ENCODE results near the gene ADCY6. TPM values are rescaled to one million over a fixed set of nuclear protein-coding genes. Genes with fewer than 3 reads are reported as not detected.
A peak's percentile ranks its signal among the peaks of the same experiment; 100 is the strongest.

ADCY6 gene
- total RNA-seq, 2 donors from 2014 or later = 84.7 to 121 TPM

DNA sequence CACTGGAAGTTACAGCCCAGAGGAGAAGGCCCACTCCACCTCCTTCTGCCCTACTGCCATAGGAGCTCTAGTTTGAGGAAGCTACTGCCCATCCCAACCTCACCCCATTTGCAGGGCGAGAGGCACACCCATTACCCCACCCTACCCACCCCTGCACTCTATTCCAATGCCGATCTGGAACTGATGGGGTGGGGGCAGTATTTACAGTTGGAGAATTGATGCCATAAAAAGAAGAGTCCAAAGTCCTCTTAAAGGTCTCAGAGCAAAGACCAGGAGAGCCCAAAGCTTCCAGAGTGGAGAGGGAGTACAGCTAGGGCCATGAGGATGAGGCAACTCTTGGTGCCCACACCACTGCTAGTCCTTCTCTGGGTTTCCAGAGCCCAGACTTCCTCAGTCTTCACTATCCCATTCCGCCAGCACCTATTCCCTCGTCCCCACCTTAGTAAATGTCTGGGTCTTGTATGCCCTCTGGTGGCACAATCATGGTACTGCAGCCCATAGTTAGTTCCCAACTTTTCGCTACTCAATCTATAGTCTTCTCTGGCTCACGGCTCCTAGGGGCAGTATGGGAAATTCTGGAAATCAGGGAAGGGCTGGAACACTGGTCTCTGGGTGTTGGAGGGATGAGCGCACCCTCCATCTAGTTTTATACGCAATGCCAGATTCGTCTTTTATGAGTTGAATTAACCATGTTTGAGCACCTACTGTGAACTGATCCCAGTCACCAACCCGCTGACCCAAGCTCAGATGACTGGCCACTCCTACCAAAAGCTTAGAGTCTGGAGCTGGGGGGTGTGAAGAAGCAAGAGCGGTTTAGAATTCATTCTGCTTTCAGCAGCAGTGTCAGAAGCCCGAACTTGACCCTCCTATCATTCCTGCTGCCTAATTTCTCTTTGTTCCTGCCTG is 6.9 kb upstream of the ADCY6 start:
- H3K4me3 ChIP-seq = no peak overlapping the region
- H3K9me3 ChIP-seq = no peaks in the 10 kb centered on the region
- TF ChIP-seq, protein P1, sequence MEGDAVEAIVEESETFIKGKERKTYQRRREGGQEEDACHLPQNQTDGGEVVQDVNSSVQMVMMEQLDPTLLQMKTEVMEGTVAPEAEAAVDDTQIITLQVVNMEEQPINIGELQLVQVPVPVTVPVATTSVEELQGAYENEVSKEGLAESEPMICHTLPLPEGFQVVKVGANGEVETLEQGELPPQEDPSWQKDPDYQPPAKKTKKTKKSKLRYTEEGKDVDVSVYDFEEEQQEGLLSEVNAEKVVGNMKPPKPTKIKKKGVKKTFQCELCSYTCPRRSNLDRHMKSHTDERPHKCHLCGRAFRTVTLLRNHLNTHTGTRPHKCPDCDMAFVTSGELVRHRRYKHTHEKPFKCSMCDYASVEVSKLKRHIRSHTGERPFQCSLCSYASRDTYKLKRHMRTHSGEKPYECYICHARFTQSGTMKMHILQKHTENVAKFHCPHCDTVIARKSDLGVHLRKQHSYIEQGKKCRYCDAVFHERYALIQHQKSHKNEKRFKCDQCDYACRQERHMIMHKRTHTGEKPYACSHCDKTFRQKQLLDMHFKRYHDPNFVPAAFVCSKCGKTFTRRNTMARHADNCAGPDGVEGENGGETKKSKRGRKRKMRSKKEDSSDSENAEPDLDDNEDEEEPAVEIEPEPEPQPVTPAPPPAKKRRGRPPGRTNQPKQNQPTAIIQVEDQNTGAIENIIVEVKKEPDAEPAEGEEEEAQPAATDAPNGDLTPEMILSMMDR (IDR thresholded peaks at IDR 0.05) = peak; percentile 94
- peak overlapping the region in 1 of 2 donors; percentile 60 for H3K9ac ChIP-seq (ENCODE audit: low read depth in 2 of 2, low read length in 2 of 2)
- peak; percentile 87 for DNase-seq
- no peaks in the 10 kb centered on the region for H3K27me3 ChIP-seq
- intact Hi-C loops (cut with DNase I) = loop anchor here (2.0 kb wide), 1 partner anchor 43 kb away; no protein-coding TSS in a partner anchor
- peaks cover 16% of the 10 kb centered on the region for H3K4me1 ChIP-seq
- no peaks in the 10 kb centered on the region for H3K36me3 ChIP-seq
- peak overlapping the region; percentile 70 for H3K27ac ChIP-seq

DNA sequence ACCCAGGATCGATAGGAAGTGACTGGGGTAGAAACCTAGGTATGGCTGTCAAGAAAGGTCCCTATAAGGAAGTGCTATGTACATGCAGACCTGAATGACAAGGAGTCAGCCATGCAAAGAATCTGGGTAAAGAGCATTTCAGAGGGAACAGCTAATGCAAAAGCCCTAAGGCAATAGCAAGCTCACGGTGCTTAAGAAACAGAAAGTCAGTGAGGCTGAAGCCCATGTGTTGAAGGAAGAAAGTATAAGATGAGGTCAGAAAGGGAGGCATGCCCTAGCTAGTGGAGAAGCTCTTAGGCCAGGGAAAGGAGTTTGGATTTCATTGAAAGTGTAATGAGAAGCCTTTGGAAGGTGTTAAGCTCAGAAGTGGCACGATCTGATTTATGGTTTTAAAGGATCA is 6.0 kb upstream of the ADCY6 start:
- no peak overlapping the region for H3K4me3 ChIP-seq
- DNase-seq = no peak
- H3K27ac ChIP-seq = peak overlapping the region; percentile 70
- intact Hi-C loops (cut with DNase I) = no loop called here
- no peaks in the 10 kb centered on the region for H3K27me3 ChIP-seq
- H3K9me3 ChIP-seq = no peaks in the 10 kb centered on the region
- H3K9ac ChIP-seq (ENCODE audit: low read depth in 2 of 2, low read length in 2 of 2) = peak overlapping the region in 1 of 2 donors; percentile 60
- TF ChIP-seq, protein P1 (IDR thresholded peaks at IDR 0.05) = no peak
- H3K4me1 ChIP-seq = peaks cover 16% of the 10 kb centered on the region
- no peaks in the 10 kb centered on the region for H3K36me3 ChIP-seq

DNA sequence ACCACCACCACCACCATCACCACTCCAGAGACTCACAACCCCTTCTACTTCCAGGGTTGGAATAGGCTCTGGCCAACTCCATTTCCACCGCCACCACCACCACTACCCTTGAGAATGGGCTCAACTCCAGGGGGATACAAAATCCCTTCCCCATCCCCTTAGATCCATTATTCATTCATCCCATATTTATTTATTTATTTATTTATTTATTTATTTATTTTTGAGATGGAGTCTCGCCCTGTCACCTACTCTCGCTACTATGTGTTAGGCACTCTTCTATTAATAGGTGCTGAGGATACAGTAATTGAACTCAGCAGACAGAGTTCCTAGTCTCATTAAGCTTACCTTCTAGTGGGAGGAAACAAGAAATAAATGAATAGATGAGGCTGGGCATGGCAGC is 4.8 kb upstream of the ADCY6 start:
- Histone ChIP-seq H3K36me3 (no peaks in the 10 kb centered on the region), H3K4me1 (peaks cover 16% of the 10 kb centered on the region), H3K4me3 (no peak overlapping the region), H3K9ac (ENCODE audit: low read depth in 2 of 2, low read length in 2 of 2) (no peak overlapping the region), H3K9me3 (no peaks in the 10 kb centered on the region), H3K27me3 (no peaks in the 10 kb centered on the region), H3K27ac (peak overlapping the region; percentile 70)
- TF ChIP-seq, protein P1 (IDR thresholded peaks at IDR 0.05) = no peak
- intact Hi-C loops (cut with DNase I) = no loop called here
- no peak for DNase-seq

DNA sequence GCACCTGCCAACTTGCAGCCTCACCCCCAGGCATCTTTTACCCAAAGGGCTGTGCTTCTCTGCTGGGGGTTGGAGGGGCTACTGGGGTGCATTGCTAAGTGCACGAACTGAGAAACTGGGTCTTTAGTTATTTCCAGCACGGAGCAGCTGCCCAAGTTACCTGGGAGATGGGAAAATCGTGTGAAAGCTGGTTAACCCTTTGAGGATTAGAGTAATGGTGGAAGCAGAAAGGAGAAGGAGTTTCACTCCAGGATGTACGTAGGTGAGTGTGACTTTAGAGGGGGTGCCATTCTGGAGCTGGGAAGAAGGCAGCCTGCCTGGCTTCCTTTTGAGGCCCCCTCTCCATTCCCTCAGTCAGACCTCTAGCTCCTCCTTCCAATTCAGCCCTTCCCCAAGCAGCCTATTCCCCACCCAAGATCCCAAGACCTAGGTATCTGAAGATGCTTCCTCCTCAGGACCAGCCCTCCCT is 1.0 kb upstream of the ADCY6 start:
- H3K27ac ChIP-seq = peak overlapping the region; percentile 83
- H3K4me3 ChIP-seq = peak overlapping the region; percentile 75
- intact Hi-C loops (cut with DNase I) = no loop called here
- H3K36me3 ChIP-seq = no peaks in the 10 kb centered on the region
- peaks cover 16% of the 10 kb centered on the region for H3K4me1 ChIP-seq
- TF ChIP-seq, protein P1 (IDR thresholded peaks at IDR 0.05) = no peak
- peak overlapping the region in 1 of 2 donors; percentile 82 for H3K9ac ChIP-seq (ENCODE audit: low read depth in 2 of 2, low read length in 2 of 2)
- H3K9me3 ChIP-seq = no peaks in the 10 kb centered on the region
- H3K27me3 ChIP-seq = no peaks in the 10 kb centered on the region
- DNase-seq = peak; percentile 45

DNA sequence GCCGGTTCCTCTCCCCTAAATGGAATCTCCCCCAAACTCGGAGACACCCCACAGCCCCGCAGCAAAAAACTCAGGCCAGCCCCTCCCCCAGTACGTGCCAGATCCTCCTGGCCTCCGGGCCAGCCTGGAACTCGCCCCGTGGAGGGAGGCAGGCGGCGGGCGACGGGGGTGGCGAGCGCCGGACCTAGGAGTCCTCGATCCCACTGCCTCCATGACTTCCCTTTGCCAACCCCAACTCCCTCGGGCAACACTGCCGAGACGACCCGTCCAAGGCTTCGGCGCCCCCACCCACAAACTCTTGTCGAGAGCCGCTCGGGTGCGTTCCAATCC is 400 bp downstream of the ADCY6 start:
- Histone ChIP-seq H3K9ac (ENCODE audit: low read depth in 2 of 2, low read length in 2 of 2) (peak overlapping the region; percentile 92 to 94), H3K4me3 (peak overlapping the region; percentile 75), H3K27me3 (no peaks in the 10 kb centered on the region), H3K36me3 (no peaks in the 10 kb centered on the region), H3K9me3 (no peaks in the 10 kb centered on the region), H3K27ac (peak overlapping the region; percentile 65), H3K4me1 (peaks cover 5% of the 10 kb centered on the region)
- DNase-seq = no peak
- intact Hi-C loops (cut with DNase I) = no loop called here
- TF ChIP-seq, protein P1 (IDR thresholded peaks at IDR 0.05) = no peak
